HG03354 (cell line): ENCODE results near the gene TOX2.

Experiments used
- ATAC-seq: cut with Tn5 transposase; IDR thresholded peaks from one replicate; pipeline ENCODE4 v1.9.1; 2021; ENCODE audit warnings: mild to moderate bottlenecking; ENCODE audit not compliant: unreplicated experiment, poor library complexity, severe bottlenecking

The TOX2 gene

GRCh38 chr20:43973231-43973630 is 58.6 kb downstream of the TOX2 start:
- ATAC-seq = no peak

- no peak for ATAC-seq
These were observed 59.2 kb downstream of the TOX2 start for GRCh38 chr20:43973671-43974450.

GRCh38 chr20:43974695-43975094 is 60.0 kb downstream of the TOX2 start:
- no peak for ATAC-seq

GRCh38 chr20:43975096-43975768 is 60.6 kb downstream of the TOX2 start:
- ATAC-seq = no peak

GRCh38 chr20:43976547-43976946 is 61.9 kb downstream of the TOX2 start:
- ATAC-seq = no peak

GRCh38 chr20:43977252-43977651 is 62.6 kb downstream of the TOX2 start:
- ATAC-seq = no peak

GRCh38 chr20:43977962-43978361 is 63.3 kb downstream of the TOX2 start:
- no peak for ATAC-seq

- no peak for ATAC-seq
These were observed 65.0 kb downstream of the TOX2 start for GRCh38 chr20:43979576-43980105.

GRCh38 chr20:43981540-43981939 is 66.9 kb downstream of the TOX2 start:
- no peak for ATAC-seq

GRCh38 chr20:43982016-43982415 is 67.4 kb downstream of the TOX2 start:
- no peak for ATAC-seq

- no peak for ATAC-seq
These were observed 68.2 kb downstream of the TOX2 start for GRCh38 chr20:43982886-43983285.

GRCh38 chr20:43983359-43983758 is 68.7 kb downstream of the TOX2 start:
- no peak for ATAC-seq

- no peak for ATAC-seq
These were observed 69.3 kb downstream of the TOX2 start for GRCh38 chr20:43983904-43984361.

GRCh38 chr20:43984587-43984986 is 69.9 kb downstream of the TOX2 start:
- ATAC-seq = no peak

GRCh38 chr20:43985121-43985520 is 70.5 kb downstream of the TOX2 start:
- no peak for ATAC-seq

GRCh38 chr20:43985608-43986316 is 71.1 kb downstream of the TOX2 start:
- ATAC-seq = no peak

GRCh38 chr20:43987018-43987417 is 72.4 kb downstream of the TOX2 start:
- ATAC-seq = no peak

- no peak for ATAC-seq
These were observed 72.9 kb downstream of the TOX2 start for GRCh38 chr20:43987531-43987930.

- ATAC-seq = no peak
These were observed 73.8 kb downstream of the TOX2 start for GRCh38 chr20:43988451-43988850.

- no peak for ATAC-seq
These were observed 74.2 kb downstream of the TOX2 start for GRCh38 chr20:43988867-43989266.
